HepG2 (cell line): ENCODE data around the gene RBM8A.

ENCODE experiments used
- FOXM1 ChIP-seq: sonication (generic); formaldehyde crosslinking; IDR thresholded peaks from 2 replicates; pipeline ENCODE4 v1.5.0; 2020; ENCODE audit warnings: missing genetic modification reagents
- HES4 ChIP-seq: sonication (generic); formaldehyde crosslinking; IDR thresholded peaks from 2 replicates; pipeline ENCODE4 v1.9.0; 2021; ENCODE audit warnings: mild to moderate bottlenecking, missing genetic modification reagents, borderline replicate concordance
- HNRNPLL ChIP-seq: fragments of 200-400 bp; formaldehyde crosslinking; IDR thresholded peaks from 2 replicates; pipeline ENCODE4 v1.6.1; 2017; ENCODE audit warnings: mild to moderate bottlenecking, low read depth, low read length; ENCODE audit not compliant: poor library complexity, severe bottlenecking
- JUN ChIP-seq: sonication (generic); formaldehyde crosslinking; IDR thresholded peaks from 2 replicates; pipeline ENCODE4 v1.4.0; 2020; ENCODE audit warnings: mild to moderate bottlenecking, missing genetic modification reagents
- KMT2B ChIP-seq: IDR thresholded peaks from 2 replicates; pipeline ENCODE4 v1.6.1; 2016; ENCODE audit warnings: missing genetic modification reagents, missing compliant biosample characterization
- RBM39 ChIP-seq: fragments of 200-400 bp; formaldehyde crosslinking; IDR thresholded peaks from one replicate; pipeline ENCODE4 v1.6.1; 2018; ENCODE audit warnings: antibody characterized with exemption, mild to moderate bottlenecking, low read depth, low read length; ENCODE audit not compliant: poor library complexity, severe bottlenecking
- ZNF468 ChIP-seq: sonication (generic); formaldehyde crosslinking; IDR thresholded peaks from 2 replicates; pipeline ENCODE4 v1.8.0; 2022; ENCODE audit warnings: mild to moderate bottlenecking, moderate library complexity, missing genetic modification reagents
- ZZZ3 ChIP-seq: sonication (generic); formaldehyde crosslinking; IDR thresholded peaks from 2 replicates; pipeline ENCODE4 v1.4.0; 2020; ENCODE audit warnings: missing genetic modification reagents, mild to moderate bottlenecking, borderline replicate concordance
- TF ChIP-seq, protein P1 (sequence below): sonication (generic); formaldehyde crosslinking; IDR thresholded peaks from 2 replicates; pipeline ENCODE4 v1.4.0; 2020; ENCODE audit warnings: missing genetic modification reagents
- TF ChIP-seq, protein P2 (sequence below): sonication (generic); formaldehyde crosslinking; IDR thresholded peaks from 2 replicates; pipeline ENCODE4 v1.4.0; 2020; ENCODE audit warnings: mild to moderate bottlenecking, missing genetic modification reagents

DNA sequence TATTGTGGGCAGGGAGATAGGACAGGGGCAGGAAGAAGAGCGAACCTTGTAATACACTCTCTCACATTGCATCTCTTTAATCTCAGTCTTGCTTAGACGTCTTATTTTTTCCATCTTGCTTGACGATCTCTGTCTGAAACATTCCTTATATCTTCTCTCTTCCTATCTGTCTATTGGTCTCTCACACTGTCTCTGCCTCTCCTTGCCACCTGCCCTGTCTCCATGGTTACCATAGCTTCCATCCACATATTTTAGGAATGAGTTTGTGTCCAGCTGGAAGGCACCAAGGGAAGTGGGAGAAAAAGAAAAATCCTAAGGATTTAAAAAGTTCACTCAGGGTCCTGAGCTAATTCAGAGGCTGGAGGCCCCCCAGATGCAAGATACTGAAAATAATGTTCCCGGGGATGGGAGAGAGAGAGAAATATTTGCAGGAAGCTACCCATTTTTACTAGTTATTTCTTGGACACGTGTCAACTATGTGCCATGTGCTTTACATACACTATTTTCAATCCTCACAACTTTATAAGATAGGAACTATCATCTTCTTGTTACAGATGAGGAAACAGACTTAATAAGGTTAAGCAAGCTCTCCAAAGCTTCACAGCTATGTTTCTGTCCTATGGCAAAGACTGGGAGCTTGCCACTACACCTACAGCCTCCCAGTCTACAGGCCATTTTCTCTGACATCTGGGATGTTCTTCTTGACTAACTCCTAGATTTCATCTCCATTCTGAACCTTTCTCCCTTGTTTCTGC, 36.2 kb upstream of the RBM8A start:
- no peak for TF ChIP-seq ZZZ3 (CRISPR knock-in tag)
- TF ChIP-seq JUN (CRISPR knock-in tag): no peak
- TF ChIP-seq, protein P1, sequence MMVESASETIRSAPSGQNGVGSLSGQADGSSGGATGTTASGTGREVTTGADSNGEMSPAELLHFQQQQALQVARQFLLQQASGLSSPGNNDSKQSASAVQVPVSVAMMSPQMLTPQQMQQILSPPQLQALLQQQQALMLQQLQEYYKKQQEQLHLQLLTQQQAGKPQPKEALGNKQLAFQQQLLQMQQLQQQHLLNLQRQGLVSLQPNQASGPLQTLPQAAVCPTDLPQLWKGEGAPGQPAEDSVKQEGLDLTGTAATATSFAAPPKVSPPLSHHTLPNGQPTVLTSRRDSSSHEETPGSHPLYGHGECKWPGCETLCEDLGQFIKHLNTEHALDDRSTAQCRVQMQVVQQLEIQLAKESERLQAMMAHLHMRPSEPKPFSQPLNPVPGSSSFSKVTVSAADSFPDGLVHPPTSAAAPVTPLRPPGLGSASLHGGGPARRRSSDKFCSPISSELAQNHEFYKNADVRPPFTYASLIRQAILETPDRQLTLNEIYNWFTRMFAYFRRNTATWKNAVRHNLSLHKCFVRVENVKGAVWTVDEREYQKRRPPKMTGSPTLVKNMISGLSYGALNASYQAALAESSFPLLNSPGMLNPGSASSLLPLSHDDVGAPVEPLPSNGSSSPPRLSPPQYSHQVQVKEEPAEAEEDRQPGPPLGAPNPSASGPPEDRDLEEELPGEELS (CRISPR knock-in tag): no peak
- TF ChIP-seq ZNF468: no peak
- TF ChIP-seq, protein P2, sequence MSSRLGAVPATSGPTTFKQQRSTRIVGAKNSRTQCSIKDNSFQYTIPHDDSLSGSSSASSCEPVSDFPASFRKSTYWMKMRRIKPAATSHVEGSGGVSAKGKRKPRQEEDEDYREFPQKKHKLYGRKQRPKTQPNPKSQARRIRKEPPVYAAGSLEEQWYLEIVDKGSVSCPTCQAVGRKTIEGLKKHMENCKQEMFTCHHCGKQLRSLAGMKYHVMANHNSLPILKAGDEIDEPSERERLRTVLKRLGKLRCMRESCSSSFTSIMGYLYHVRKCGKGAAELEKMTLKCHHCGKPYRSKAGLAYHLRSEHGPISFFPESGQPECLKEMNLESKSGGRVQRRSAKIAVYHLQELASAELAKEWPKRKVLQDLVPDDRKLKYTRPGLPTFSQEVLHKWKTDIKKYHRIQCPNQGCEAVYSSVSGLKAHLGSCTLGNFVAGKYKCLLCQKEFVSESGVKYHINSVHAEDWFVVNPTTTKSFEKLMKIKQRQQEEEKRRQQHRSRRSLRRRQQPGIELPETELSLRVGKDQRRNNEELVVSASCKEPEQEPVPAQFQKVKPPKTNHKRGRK (CRISPR knock-in tag): no peak
- no peak for TF ChIP-seq FOXM1
- TF ChIP-seq HNRNPLL: no peak
- TF ChIP-seq RBM39: no peak
- TF ChIP-seq KMT2B: no peak
- TF ChIP-seq HES4 (CRISPR knock-in tag): no peak
